ENCODE data around the gene DDX46.
"Not testable (repeated sequence)": the region's sequence is repeated elsewhere in the genome, so short reads cannot be mapped to it uniquely, and the experiment has no call there.

The DDX46 gene

DNA sequence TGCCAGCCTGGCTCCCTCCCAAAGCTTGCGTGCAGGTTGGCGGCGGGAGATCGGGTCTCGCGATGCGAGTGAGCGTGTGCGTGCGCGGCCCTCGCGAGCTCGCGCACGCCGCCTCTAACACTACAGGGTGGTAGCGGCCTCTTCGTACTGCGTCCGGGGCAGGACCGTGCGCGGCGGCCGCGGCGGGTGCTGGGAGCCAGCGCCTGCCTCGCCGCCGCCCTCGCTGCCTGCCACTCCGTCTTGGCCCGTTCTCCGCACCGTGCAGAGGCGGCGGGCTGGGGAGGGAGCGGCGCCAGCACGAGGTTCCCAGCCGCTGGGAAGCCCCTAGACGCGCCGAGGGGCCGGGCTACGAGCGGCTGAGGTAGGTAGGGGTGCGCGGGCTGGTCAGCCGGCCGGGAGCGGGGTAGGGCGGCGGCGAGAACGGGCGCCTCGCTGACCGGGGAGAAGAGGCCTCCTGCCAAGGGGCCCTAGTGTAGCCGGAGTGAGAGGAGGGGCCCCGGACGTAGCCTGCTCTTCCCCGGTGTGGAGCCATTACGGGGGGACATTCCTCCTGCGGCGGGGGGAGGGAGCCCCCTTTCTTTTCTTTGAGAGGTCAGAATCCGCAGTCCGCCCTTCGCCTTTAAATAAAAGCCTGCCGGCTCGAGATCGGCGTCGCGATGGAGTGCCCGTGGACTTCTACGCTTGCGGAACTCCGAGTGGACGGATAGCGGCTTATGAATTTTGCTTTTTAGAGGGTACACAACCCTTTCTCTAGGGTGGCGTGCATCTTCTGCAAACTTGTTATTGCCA lies 87.5 kb downstream of the DDX46 start, which contains the start of gene C5orf24:
C5orf24 (plus strand) TSS at position 117 of the 789 bp plus-strand sequence. CDS start 8,933 bp downstream, outside the sequence.
- no peak for FAIRE-seq

DNA sequence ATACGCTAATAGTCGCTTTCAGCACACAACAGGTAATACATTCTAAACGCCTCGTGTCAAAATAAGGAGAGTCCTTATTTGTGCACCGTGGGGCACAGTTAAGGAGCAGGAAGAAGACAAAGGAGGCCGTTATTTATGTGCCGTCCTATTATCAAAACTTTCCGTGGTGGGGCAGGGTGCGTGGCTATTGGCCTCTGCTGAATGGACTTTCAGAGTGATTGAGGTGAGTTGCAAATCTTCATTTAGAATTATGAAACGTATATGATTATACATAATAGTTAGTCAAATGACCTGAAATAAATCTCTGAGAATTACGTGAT lies 88.0 kb downstream of the DDX46 start:
- FAIRE-seq, result no peak

DNA sequence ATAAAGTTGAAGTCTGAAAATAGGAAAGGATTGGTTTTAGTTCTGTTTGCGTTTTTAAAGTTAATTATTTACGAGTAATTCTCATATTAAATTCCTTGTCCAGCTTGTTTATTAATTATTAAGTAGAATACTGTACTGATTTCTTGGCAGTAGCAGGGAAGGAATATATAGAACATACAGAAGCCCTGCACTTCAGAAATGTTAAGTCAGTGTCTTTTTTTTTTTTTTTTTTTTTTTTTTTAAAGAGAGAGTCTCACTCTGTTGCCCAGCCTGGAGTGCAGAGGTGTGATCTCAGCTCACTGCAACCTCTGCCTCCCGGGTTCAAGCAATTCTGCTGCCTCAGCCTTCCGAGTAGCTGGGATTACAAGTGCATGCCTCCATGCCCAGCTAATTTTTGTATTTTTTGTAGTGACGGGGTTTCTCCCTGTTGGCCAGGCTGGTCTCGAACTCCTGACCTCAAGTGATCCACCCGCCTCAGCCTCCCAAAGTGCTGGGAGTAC lies 90.9 kb downstream of the DDX46 start:
- FAIRE-seq, result not testable (repeated sequence)

DNA sequence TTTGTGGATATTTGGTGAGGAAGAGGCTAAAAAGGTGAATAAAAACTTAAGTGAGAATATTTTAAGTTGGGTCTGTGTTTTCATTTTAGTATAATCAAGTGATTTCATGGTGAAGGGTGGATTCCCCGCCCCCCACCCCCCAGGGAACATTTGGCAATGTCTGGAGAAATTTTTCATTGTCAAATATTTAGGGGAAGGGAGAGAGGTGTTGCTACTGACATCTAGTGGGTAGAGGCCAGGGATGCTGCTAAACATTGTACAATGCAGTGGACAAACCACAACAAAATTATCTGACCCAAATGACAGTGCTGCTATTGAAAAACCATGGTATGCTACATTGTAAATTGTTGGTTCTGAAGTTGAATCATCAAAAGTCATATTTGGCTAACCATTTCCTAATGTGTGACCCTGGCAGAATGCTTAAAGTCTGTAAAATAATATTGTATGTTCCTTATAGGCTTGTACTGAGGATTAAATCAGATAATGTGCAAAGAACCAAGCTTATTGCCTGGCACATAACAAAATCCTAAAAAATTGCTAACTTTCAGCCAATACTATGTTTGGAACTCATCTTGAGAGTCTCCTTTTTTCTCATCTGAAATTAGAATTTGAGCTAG lies 92.8 kb downstream of the DDX46 start:
- no peak for FAIRE-seq

DNA sequence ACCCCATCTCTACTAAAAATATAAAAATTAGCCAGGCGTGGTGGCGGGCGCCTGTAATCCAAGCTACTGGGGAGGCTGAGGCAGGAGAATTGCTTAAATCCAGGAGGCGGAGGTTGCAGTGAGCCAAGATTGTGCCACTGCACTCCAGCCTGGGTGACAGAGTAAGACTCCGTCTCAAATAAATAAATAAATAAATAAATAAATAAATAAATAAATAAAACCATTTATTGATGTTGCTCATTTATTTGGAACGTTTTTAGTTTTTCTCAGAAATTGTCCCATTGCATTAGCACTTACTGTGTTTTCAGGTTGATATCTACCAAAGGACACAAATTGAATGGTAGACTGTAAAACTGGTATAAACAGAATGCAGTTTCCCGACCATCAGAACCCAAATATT lies 97.9 kb downstream of the DDX46 start:
- FAIRE-seq, result not testable (repeated sequence)

DNA sequence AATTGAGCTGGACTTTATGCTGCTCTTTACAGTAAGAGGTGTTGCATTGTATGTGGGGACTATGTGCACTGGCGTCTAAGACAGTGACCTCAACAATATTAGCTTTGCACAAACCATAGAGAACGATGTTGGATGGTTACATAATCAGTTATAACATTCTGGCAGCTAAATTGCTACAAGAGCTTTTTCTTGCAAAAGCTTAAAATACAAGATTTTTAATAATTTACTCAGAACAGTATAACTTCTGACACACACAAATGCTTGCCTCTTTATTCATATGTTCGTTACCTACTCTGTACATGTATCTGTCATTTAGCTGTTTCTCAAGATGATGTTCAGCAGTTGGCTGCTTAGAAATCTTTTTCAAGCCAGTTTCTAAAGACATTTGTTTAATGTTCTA lies 98.8 kb downstream of the DDX46 start:
- no peak for FAIRE-seq

DNA sequence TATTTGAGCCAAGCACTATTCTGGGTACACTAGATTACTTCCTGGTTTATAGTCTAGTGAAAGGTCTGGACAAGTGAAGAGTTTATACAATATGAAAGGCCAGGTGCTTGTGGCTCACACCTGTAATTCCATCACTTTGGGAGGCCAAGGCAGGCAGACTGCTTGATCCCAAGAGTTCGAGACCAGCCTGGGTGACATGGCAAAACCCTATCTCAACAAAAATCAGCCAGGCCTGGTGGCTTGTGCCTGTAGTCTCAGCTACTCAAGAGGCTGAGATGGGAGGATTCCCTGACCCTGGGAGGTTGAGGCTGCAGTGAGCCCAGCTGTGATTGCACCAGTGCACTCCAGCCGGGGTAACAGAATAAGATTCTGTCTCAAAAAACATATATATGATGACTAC lies 106.1 kb downstream of the DDX46 start:
- no peak for FAIRE-seq

DNA sequence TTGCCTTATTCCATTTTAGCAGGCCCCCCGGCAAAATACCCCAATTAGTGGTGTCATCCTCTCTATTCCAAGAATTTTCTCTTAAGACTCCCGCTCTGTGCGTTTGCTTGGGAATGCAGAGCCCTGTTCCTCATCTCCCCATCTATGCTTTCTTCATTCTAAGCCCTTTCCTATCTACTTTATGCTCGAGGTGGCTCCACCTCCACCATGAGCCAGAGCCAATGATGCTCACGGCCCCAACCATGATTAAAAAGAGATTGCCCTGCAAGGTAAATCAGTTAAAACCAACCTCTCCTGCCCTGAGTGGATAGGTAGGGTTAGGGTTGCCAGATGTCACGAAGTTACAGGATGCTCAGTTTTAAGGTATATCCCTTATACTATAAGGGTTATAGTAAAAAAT lies 114.9 kb downstream of the DDX46 start:
- FAIRE-seq, result no peak

DNA sequence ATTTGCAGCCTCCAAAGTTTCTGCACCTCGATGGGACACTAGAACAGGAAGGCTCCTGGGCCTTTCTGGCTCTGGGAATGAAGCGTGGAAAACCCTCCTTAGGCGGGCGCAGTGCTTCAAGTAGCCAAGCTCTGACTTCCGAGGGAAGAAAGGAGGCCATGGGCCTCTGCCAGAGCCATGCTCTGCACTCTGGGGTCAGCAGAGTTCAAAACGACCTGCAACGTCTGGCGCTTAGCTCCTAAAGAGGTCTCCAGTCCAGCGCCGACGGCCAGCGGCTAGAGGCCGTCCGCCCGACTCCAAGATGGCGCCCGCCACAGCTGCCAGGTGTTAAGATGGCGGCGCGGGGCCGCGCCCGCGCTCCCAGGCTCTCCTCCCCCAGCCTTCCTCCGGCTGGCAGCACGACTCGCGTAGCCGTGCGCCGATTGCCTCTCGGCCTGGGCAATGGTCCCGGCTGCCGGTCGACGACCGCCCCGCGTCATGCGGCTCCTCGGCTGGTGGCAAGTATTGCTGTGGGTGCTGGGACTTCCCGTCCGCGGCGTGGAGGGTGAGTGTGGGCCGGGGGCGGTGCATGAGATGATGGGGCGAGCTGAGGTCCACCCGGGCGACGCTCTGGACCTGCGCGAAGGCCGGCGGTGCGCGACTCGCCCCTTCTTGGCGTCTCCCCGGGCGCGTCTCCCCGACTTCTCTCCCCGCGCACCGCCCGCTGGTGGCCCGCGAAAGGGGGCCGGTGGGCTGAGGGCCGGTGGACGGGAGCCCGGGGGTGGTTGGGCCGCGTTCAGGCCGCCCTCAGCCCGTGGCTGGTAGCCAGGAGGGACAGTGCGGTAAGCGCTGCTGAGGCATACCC lies 115.6 kb downstream of the DDX46 start, which contains the start of gene TXNDC15:
TXNDC15 (plus strand) TSS at position 385 of the 844 bp plus-strand sequence; CDS start at position 442, 57 bp downstream.
- FAIRE-seq, result no peak

DNA sequence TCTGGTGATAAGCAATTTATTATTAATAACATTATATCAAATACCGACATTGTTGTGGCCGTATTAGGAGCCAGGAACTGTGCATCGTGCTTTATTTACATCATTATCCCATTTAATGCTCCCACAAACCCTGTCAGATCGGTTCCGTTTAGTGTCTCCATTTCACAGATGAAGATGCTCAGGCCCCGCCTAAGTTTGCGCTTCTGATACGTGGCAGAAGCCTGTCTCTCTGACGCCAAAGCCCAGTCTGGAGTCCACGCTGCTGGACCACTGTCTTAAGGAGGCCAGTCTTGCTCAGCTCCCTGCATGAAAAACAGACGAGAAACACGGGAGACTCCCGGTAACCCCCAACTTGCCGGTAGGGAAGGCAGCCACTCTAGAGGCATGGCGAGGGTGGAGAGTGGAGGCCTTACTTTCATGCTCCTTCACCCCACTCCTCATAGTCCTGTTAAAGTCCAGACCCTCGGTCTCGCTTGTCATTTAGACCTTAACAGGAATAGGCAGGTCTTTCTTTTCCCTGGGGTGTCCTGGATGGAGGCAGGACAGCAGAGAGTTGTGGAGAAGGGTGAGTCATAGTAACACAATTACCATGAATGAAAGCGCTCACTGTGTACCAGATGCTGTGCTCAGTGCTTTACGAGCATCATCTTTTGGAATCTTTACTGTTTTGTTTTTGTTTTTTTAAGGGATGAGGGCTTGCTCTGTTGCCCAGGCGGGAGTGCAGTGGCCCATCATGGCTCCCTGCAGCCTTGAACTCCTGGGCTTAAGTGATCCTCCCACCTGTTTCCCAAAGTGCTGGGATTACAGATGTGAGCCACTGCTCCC lies 116.5 kb downstream of the DDX46 start:
- no peak for FAIRE-seq

DNA sequence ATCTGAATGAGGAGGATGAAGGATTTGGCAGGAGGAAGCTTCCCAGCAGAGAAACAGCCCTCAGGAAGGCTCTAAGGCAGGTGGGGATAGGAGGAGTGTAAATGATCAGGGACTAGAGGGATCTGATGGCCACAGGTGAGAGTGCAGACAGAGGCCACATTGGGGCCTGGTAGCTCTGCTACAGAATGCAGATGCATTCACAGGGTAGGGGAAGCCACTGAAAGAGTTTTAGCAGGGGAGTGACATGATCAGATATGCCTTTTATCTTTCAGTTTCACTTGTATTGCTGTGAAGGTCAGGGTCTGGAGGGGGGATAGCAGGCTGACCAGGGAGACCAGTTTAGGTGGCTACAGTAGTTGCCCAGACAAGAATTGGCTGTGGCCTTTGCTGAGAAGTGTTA lies 118.6 kb downstream of the DDX46 start:
- no peak for FAIRE-seq

DNA sequence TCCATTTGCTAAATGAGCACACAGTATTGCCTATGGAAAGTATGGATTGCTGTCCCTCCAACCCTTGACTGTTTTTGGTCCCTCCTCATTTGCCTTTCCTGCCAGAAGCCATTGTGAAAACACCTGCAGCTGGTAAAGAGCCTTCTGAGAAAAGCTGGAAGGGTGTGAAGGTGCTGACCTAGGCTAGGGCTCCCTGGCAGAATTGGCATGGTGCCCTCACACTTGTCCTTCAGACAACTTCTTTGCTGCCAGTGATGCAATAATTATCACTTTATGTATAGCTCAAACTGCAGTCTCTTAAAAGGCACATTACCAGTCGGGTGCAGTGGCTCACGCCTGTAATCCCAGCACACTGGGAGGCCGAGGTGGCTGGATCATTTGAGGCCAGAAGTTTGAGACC lies 119.8 kb downstream of the DDX46 start:
- no peak for FAIRE-seq

DNA sequence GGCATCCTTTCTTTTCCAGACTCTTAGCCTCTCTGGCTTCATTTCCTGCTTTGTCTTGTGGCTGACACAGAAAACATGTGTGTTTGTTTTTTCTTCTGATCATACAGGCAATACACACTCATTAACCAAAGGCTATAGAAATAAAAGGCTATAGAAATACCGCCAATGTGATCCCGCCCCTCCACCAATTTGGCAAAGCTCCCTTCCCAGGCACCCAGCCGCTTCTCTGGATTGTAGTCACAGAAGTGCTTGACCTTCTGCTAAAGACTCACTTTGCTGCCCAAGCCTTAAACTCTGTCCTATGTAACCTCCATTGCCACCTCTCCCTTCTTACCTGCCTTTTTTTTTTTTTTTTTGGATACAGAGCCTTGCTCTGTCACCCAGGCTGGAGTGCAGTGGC lies 120.9 kb downstream of the DDX46 start:
- no peak for FAIRE-seq
